Measurements from ENCODE around the gene WDR27.
"Not testable (repeated sequence)": the region's sequence is repeated elsewhere in the genome, so short reads cannot be mapped to it uniquely, and the experiment has no call there.

GRCh38 chr6:169608609-169609008 lies 93.2 kb downstream of the WDR27 start:
- TF ChIP-seq CTCF (IDR thresholded peaks at IDR 0.05); POLR2A (IDR thresholded peaks at IDR 0.05); POLR2AphosphoS5 (IDR thresholded peaks at IDR 0.05; ENCODE audit: insufficient read depth in 1 of 2, low read depth in 1 of 2): not testable (repeated sequence)
